ENCODE data around the gene ARL6.

GRCh38 chr3:97816811-97817210, 52.3 kb downstream of the ARL6 start:
- TF ChIP-seq POLR2A (IDR thresholded peaks at IDR 0.05; ENCODE audit: low read length), result no peak
- TF ChIP-seq GATA1 (IDR thresholded peaks at IDR 0.05; ENCODE audit: low read depth, low read length), result no peak

Measured in erythroblast (primary cell).